ENCODE data around the gene TSPO. TPM values are rescaled to one million over a fixed set of nuclear protein-coding genes. Genes with fewer than 3 reads are reported as not detected.

TSPO gene
- total and polyA plus RNA-seq, 2 experiments from 2014 or later = 61.8 to 138 TPM

GRCh38 chr22:43152357-43153071 lies 1.2 kb downstream of the TSPO start:
- WGBS (ENCODE audit: low lambda C conversion rate, missing lambda C conversion rate) = 64% methylated on average over 21 of the region's 22 CpGs
- no peak overlapping the region for H2AFZ ChIP-seq
- H3K9me3 ChIP-seq (ENCODE audit: low read depth) = no peaks in the 10 kb centered on the region
- no peaks in the 10 kb centered on the region for H3K9me2 ChIP-seq (replicated peaks; ENCODE audit: insufficient read depth)
- H4K20me1 ChIP-seq (ENCODE audit: insufficient read depth, poor library complexity, severe bottlenecking) = no peaks in the 10 kb centered on the region
- peak overlapping the region; percentile 88 for H3K27ac ChIP-seq
- H3K27me3 ChIP-seq = no peaks in the 10 kb centered on the region
- peak; percentile 58 for DNase-seq (ENCODE audit: low spot score)
- H3K4me2 ChIP-seq = peak overlapping the region; percentile 99
- H3K79me2 ChIP-seq = no peaks in the 10 kb centered on the region
- H3K36me3 ChIP-seq (replicated peaks; ENCODE audit: insufficient read depth, low read depth) = no peaks in the 10 kb centered on the region
- H3K4me3 ChIP-seq = peak overlapping the region; percentile 73
- TF ChIP-seq CTCF (IDR thresholded peaks at IDR 0.05; ENCODE audit: poor library complexity) = no peak
- TF ChIP-seq EZH2phosphoT487 (IDR thresholded peaks at IDR 0.05; ENCODE audit: low read depth, severe bottlenecking, unreplicated experiment) = no peak
- TF ChIP-seq EZH2 (IDR thresholded peaks at IDR 0.05; ENCODE audit: borderline replicate concordance) = no peak
- H3K4me1 ChIP-seq (ENCODE audit: insufficient read depth) = peaks cover 11% of the 10 kb centered on the region

DNA sequence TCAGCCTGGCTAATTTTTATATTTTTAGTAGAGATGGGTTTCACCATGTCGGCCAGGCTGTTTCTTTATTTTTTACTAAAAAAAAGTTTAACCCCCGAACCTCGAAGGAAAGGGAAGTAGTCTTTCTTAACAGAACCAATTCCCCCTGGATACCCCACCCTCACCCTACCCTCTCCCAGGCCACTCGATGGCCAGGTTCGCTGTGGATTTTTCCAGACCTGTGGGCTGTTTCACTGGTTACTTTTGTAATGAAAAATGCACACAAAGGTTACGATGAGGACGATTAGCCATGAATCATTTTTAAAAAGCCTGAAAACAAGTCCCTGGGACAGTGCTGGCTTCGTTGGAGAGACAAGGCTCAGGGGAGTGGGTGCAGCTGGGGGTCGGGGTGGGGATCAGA lies 2.5 kb downstream of the TSPO start:
- Histone ChIP-seq H3K79me2 (no peaks in the 10 kb centered on the region), H2AFZ (no peak overlapping the region), H3K4me1 (ENCODE audit: insufficient read depth) (peaks cover 11% of the 10 kb centered on the region), H3K36me3 (replicated peaks; ENCODE audit: insufficient read depth, low read depth) (no peaks in the 10 kb centered on the region), H3K9me2 (replicated peaks; ENCODE audit: insufficient read depth) (no peaks in the 10 kb centered on the region), H3K9me3 (ENCODE audit: low read depth) (no peaks in the 10 kb centered on the region), H4K20me1 (ENCODE audit: insufficient read depth, poor library complexity, severe bottlenecking) (no peaks in the 10 kb centered on the region), H3K4me2 (no peak overlapping the region), H3K27ac (no peak overlapping the region), H3K4me3 (no peak overlapping the region), H3K27me3 (no peaks in the 10 kb centered on the region)
- TF ChIP-seq CTCF (IDR thresholded peaks at IDR 0.05; ENCODE audit: poor library complexity) (no peak), EZH2 (IDR thresholded peaks at IDR 0.05; ENCODE audit: borderline replicate concordance) (no peak), EZH2phosphoT487 (IDR thresholded peaks at IDR 0.05; ENCODE audit: low read depth, severe bottlenecking, unreplicated experiment) (no peak)
- DNase-seq (ENCODE audit: low spot score) = no peak
- WGBS (ENCODE audit: low lambda C conversion rate, missing lambda C conversion rate) = 93% methylated on average over 9 of the region's 9 CpGs

- no peaks in the 10 kb centered on the region for H3K79me2 ChIP-seq
- WGBS (ENCODE audit: low lambda C conversion rate, missing lambda C conversion rate) = 88% methylated on average over 26 of the region's 27 CpGs
- H3K4me3 ChIP-seq = no peak overlapping the region
- no peaks in the 10 kb centered on the region for H4K20me1 ChIP-seq (ENCODE audit: insufficient read depth, poor library complexity, severe bottlenecking)
- H3K9me3 ChIP-seq (ENCODE audit: low read depth) = no peaks in the 10 kb centered on the region
- TF ChIP-seq EZH2 (IDR thresholded peaks at IDR 0.05; ENCODE audit: borderline replicate concordance) (no peak), EZH2phosphoT487 (IDR thresholded peaks at IDR 0.05; ENCODE audit: low read depth, severe bottlenecking, unreplicated experiment) (no peak), CTCF (IDR thresholded peaks at IDR 0.05; ENCODE audit: poor library complexity) (no peak)
- no peaks in the 10 kb centered on the region for H3K27me3 ChIP-seq
- H3K27ac ChIP-seq = no peak overlapping the region
- H3K36me3 ChIP-seq (replicated peaks; ENCODE audit: insufficient read depth, low read depth) = no peaks in the 10 kb centered on the region
- no peaks in the 10 kb centered on the region for H3K9me2 ChIP-seq (replicated peaks; ENCODE audit: insufficient read depth)
- H2AFZ ChIP-seq = no peak overlapping the region
- no peak overlapping the region for H3K4me2 ChIP-seq
- DNase-seq (ENCODE audit: low spot score) = no peak
- H3K4me1 ChIP-seq (ENCODE audit: insufficient read depth) = peaks cover 11% of the 10 kb centered on the region
Observed at GRCh38 chr22:43154887-43155536, 3.7 kb downstream of the TSPO start.
